Activated CD8-positive, alpha-beta memory T cell treated with anti-CD3 and anti-CD28 coated beads, Interleukin-2, amount 50 U/mL, for 4 hours (primary cell): Measurements from ENCODE around the gene NEBL.
"Not testable (repeated sequence)": the region's sequence is repeated elsewhere in the genome, so short reads cannot be mapped to it uniquely, and the experiment has no call there.

ENCODE experiments used
- DNase-seq: peaks from one replicate; pipeline ENCODE4 v3.0.0-alpha.2; 2020

NEBL gene, protein sequence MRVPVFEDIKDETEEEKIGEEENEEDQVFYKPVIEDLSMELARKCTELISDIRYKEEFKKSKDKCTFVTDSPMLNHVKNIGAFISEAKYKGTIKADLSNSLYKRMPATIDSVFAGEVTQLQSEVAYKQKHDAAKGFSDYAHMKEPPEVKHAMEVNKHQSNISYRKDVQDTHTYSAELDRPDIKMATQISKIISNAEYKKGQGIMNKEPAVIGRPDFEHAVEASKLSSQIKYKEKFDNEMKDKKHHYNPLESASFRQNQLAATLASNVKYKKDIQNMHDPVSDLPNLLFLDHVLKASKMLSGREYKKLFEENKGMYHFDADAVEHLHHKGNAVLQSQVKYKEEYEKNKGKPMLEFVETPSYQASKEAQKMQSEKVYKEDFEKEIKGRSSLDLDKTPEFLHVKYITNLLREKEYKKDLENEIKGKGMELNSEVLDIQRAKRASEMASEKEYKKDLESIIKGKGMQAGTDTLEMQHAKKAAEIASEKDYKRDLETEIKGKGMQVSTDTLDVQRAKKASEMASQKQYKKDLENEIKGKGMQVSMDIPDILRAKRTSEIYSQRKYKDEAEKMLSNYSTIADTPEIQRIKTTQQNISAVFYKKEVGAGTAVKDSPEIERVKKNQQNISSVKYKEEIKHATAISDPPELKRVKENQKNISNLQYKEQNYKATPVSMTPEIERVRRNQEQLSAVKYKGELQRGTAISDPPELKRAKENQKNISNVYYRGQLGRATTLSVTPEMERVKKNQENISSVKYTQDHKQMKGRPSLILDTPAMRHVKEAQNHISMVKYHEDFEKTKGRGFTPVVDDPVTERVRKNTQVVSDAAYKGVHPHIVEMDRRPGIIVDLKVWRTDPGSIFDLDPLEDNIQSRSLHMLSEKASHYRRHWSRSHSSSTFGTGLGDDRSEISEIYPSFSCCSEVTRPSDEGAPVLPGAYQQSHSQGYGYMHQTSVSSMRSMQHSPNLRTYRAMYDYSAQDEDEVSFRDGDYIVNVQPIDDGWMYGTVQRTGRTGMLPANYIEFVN

GRCh38 chr10:20897146-20897825 lies at the start of gene NEBL:
NEBL (minus strand) TSS chr10:20897311; CDS start chr10:20897205, 106 bp downstream.
- no peak for DNase-seq

GRCh38 chr10:20945546-20946332 lies 48.6 kb upstream of the NEBL start:
- DNase-seq: no peak

DNA sequence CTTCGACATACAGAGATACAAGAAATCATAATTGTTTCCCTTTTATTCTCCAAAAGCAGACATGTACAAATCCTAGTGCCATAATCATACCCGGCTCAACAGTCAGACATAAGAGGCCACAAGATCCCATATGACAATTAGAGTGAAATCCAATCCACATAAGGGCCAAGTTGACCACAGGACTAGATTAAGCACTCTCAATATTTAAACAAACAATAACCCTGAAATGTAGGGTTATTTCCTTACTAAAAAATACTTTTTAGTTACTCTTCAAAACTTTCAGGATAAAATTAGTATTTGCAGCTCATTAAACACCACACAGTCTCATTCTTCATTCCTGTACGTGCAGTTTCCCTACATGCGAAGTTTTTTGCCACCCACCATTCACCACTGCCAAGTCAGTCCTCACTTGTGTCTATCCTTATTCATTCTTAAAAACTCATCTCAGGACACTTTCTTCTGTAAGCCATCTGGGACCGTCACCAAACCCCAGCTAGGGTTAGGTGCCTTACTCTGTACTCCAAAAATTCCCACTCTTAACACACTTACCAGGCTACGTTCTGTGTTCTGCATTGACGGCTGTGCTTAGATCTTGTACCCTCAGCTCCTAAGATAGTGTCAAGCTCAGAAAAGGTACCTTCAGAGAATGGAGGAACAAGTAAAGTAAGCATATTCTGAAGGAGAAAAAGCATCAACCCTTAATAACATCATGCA lies 47.8 kb upstream of the NEBL start:
- DNase-seq: no peak

DNA sequence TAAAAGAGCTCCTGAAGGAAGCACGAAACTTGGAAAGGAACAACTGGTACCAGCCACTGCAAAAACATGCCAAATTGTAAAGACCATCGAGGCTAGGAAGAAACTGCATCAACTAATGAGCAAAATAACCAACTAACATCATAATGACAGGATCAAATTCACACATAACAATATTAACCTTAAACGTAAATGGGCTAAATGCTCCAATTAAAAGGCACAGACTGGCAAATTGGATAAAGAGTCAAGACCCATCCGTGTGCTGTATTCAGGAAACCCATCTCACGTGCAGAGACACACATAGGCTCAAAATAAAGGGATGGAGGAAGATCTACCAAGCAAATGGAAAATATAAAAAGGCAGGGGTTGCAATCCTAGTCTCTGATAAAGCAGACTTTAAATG lies 42.3 kb upstream of the NEBL start:
- DNase-seq: not testable (repeated sequence)

GRCh38 chr10:20936396-20936795 lies 39.3 kb upstream of the NEBL start:
- DNase-seq: no peak

DNA sequence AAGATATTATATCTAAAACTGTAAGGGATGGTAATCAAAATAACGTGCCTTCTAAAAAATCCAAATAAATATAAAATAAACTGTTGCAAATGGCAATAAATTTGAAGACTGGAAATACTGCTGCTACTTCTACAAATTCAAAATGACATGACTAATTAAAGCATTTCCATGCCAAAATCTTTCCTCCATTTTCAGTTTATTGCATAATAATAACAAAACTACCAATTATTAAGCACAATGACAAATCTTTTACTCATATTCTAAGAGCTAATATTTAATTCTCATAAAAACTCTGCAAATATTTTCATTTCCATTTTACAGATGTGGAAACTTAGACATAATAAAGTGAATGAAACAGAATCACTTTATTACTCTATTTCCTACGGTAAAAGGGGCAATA lies 38.8 kb upstream of the NEBL start:
- no peak for DNase-seq

GRCh38 chr10:20935301-20935700 lies 38.2 kb upstream of the NEBL start:
- no peak for DNase-seq

- DNase-seq: no peak
Measured at GRCh38 chr10:20933705-20934104, 36.6 kb upstream of the NEBL start.

DNA sequence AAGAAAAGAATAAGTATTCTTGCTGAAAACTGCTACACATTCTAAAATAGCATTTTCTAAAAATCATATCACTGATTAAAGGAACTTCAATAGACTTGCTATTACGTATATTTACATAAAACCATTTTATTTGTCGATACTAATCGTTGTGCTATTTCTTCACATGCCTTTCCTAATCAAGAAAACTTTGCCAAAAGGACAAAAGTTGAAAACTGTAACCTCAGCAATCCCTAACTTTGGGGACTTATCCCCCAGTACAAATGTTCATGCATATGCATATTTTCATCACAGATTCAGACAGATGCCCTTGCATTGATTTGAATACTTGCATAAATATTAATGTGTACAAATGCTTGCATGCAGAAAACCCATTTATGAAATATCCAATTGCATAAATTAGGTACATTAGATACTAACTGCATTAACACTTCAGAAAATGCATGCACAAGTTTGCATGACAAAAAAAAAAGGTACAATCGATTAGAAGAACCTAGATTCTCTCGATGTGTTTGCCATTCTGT lies 35.6 kb upstream of the NEBL start:
- DNase-seq: no peak

GRCh38 chr10:20931156-20931795 lies 34.2 kb upstream of the NEBL start:
- DNase-seq: no peak

- DNase-seq: no peak
Measured at GRCh38 chr10:20927456-20927855, 30.3 kb upstream of the NEBL start.

DNA sequence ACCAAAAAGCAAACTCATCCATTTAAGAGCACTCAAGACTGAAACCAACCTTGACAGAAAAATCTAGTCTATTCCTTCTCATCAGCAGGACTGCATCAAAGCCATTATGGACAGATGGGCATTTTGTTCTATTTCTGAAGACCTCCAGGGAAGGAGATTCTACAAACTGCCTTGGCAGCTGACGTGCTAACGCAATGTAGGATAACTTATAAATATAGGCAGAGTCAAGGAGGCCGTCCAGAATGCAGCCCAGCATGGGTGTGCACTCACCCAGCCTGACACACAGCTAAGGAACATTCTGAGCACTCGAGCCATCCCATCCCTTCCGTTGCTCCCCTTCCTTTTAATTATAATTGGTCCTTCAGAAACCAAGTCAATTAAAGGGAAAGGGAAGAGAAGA lies 25.3 kb upstream of the NEBL start:
- DNase-seq: no peak

DNA sequence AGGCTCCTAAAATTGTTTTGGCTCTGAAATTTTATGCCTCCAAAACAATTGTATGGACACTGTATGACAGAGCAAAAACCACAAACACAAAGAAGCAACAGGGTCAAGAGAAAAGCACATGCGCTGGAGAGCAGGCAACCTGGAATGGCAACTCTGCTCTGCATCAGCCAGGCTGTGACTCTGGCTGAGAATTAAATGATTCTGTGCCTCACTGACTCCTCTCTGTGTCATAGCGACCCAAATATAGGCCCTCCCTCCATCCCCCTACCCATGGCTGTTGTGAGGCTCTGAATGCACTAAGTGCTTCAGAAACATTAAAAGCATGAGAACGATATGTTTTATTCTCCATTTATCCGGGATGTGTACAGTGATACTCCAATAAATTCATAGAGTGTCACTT lies 24.9 kb upstream of the NEBL start:
- DNase-seq: no peak

DNA sequence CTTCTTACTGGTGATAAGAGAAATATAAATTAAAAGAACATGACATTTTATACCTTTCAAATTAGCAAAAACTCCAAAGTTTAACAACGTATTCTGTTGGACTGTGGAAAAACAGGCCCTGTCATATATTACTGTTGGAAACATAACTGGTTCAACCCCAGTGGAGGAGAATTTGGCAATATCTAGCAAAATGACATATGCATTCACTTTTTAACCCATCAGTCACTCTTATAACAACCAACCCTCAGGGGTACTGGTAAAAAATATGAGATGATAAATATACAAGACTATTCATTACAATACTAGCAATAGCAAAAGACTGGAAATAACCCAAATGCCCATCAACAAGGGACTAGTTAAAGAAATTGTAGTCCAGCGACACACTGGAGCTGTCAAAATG lies 22.9 kb upstream of the NEBL start:
- no peak for DNase-seq

- no peak for DNase-seq
Measured at GRCh38 chr10:20919481-20919880, 22.4 kb upstream of the NEBL start.

DNA sequence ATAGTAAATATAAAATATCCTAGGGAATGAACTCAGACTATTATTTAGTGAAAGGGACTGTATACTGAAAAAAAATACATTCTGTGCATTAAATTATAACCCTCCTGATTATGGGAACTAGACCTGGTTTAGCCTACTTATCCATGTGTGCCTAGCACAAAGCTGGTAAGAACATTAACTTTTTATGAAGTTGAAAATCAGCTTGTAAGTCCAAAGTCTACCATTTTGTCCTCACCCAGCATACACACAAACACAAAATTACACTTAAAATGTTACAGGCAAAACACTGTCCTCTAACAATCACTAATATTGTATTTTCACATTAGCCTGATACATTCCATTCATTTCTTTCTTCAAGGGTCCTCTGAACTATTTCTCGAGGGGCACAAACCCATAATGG lies 19.9 kb upstream of the NEBL start:
- no peak for DNase-seq

DNA sequence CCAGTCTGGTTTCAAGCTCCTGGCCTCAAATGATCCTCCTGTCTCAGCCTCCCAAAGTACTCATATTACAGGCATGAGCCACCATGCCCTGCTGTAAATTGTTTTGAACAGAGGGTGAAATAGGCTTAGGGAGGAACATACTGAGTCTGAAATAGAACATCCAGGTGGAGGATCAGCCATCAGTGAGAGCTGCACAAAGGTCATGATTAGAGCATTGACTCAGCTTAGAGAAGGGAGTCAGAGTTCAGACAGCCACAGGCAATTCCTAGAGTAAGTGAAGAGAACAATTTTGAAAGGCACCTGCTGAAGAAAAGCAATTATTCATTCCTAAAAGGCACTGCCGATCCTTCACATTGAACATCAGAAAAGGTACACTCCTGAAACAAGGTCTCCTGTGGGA lies 15.9 kb upstream of the NEBL start:
- DNase-seq: no peak

DNA sequence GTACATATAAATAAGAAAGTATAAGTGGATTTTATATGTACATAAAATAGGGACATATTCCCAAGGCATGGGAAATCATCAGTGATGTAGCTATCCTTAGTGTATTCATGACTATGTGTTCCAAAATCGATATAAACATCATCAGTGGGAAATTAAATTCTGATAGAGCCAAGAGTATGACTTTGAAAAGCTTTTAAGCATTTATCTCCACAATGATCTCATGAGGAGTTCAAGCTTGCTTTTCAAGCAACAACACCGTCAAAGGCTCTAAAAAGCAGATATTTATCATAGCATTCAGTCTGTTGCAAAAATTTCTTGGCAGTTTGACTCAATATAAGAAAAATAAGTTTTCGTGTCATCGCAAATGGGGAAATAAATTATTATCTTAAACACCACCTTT lies 14.5 kb upstream of the NEBL start:
- DNase-seq: no peak

- no peak for DNase-seq
Measured at GRCh38 chr10:20909801-20910200, 12.7 kb upstream of the NEBL start.

- no peak for DNase-seq
Measured at GRCh38 chr10:20908391-20908790, 11.3 kb upstream of the NEBL start.
